K562 (cell line): ENCODE results near the gene NT5DC1. TPM values are rescaled to one million over a fixed set of nuclear protein-coding genes. Genes with fewer than 3 reads are reported as not detected.

Experiments
- CC2D1A ChIP-seq: fragments of 450-650 bp; IDR thresholded peaks from 2 replicates; pipeline ENCODE4 v1.6.1; 2017; ENCODE audit warnings: mild to moderate bottlenecking
- CREM ChIP-seq: IDR thresholded peaks from 2 replicates; pipeline ENCODE4 v1.6.1; 2014; ENCODE audit warnings: antibody characterized with exemption, low read depth
- FOXP1 ChIP-seq: sonication (generic); formaldehyde crosslinking; IDR thresholded peaks from 2 replicates; pipeline ENCODE4 v1.8.0; 2022; ENCODE audit warnings: mild to moderate bottlenecking, missing genetic modification reagents
- GABPB2 ChIP-seq: fragments of 250-450 bp; sonication (Bioruptor Pico); conservative IDR thresholded peaks from 2 replicates; pipeline ENCODE4 v1.5.1; 2021; ENCODE audit warnings: mild to moderate bottlenecking
- HEY1 ChIP-seq: fragments of 250-450 bp; sonication (Bioruptor Pico); IDR thresholded peaks from 2 replicates; pipeline ENCODE4 v1.5.0; 2020; ENCODE audit warnings: mild to moderate bottlenecking, moderate library complexity, borderline replicate concordance
- JUND ChIP-seq, 2 experiments: IDR thresholded peaks; 2 replicates in 1 of 2; 3 replicates in 1 of 2; pipeline ENCODE4 v1.6.1; 2011; ENCODE audit warnings: borderline replicate concordance in 2 of 2, low read depth in 2 of 2, low read length in 2 of 2, improper control_type of control experiment in 1 of 2, missing biosample characterization in 1 of 2, missing genetic modification characterization in 1 of 2, missing genetic modification reagents in 1 of 2
- NFRKB ChIP-seq: fragments of 450-650 bp; IDR thresholded peaks from 2 replicates; pipeline ENCODE4 v1.6.1; 2016; ENCODE audit warnings: low read depth
- POLR2A ChIP-seq: fragments of 450-650 bp; conservative IDR thresholded peaks from 2 replicates; pipeline ENCODE4 v1.6.1; 2016
- PPARD ChIP-seq: fragments of 250-450 bp; sonication (Bioruptor Pico); IDR thresholded peaks from 2 replicates; pipeline ENCODE4 v1.8.0; 2022; ENCODE audit warnings: inconsistent platforms, mild to moderate bottlenecking, moderate library complexity
- RCOR1 ChIP-seq, 2 experiments: IDR thresholded peaks; 2 replicates each; pipeline ENCODE4 v1.6.1; 2012; ENCODE audit warnings: low read depth in 2 of 2, low read length in 2 of 2, borderline replicate concordance in 1 of 2, improper control_type of control experiment in 1 of 2
- SRSF7 ChIP-seq: fragments of 200-400 bp; formaldehyde crosslinking; optimal IDR thresholded peaks from 2 replicates; pipeline ENCODE3; 2017; ENCODE audit warnings: mild to moderate bottlenecking, low read depth, low read length
- ZNF197 ChIP-seq: fragments of 200-800 bp; sonication (Bioruptor generic); IDR thresholded peaks from 2 replicates; pipeline ENCODE4 v1.6.1; 2016; ENCODE audit warnings: low read depth, missing genetic modification characterization, missing compliant biosample characterization
- ZNF274 ChIP-seq: IDR thresholded peaks from 2 replicates; pipeline ENCODE4 v1.6.1; 2011; ENCODE audit warnings: low read depth, mild to moderate bottlenecking, low read length, moderate library complexity, borderline replicate concordance
- polyA plus RNA-seq, 8 experiments: library from polyadenylated mRNA; depleted of rRNA in 4 of 8; stranded (reverse) in 5 of 8; unstranded in 3 of 8; fragments of >200 nt; fragmentation: Nextera tagmentation in 2 of 8; fragmentation: Illumina TruSeq in 1 of 8; extraction: Ambion mirVana in 2 of 8; extraction: Trizol in 1 of 8; gene quantifications; 2 replicates each; pipeline versions ENCODE4 v1.2.1 to v1.2.3, GENCODE V29; 2011 to 2014; ENCODE audit warnings: inconsistent platforms in 1 of 8, missing spikeins in 1 of 8
- total RNA-seq, 7 experiments: library from RNA; depleted of rRNA in 6 of 7; stranded (reverse); fragments of >200 nt in 6 of 7; fragmentation: Illumina TruSeq in 2 of 7; extraction: Trizol in 2 of 7; gene quantifications; 2 replicates each; pipeline versions ENCODE4 v1.2.1 to v1.2.3, GENCODE V29; 2011 to 2021; ENCODE audit warnings: low replicate concordance in 1 of 7
- TF ChIP-seq, protein P1 (sequence below), 2 experiments: IDR thresholded peaks in 1 of 2; conservative IDR thresholded peaks in 1 of 2; 2 replicates each; pipeline ENCODE4 v1.6.1; 2016; ENCODE audit warnings: low read depth in 2 of 2, mild to moderate bottlenecking in 1 of 2, missing compliant biosample characterization in 1 of 2, missing genetic modification characterization in 1 of 2, moderate library complexity in 1 of 2
- TF ChIP-seq, protein P2 (sequence below): conservative IDR thresholded peaks from 2 replicates; pipeline ENCODE4 v1.6.1; 2011; ENCODE audit warnings: low read depth, mild to moderate bottlenecking, low read length; ENCODE audit not compliant: control insufficient read depth
- TF ChIP-seq, protein P3 (sequence below): fragments of 250-450 bp; sonication (Bioruptor Pico); IDR thresholded peaks from 2 replicates; pipeline ENCODE4 v1.4.0; 2020; ENCODE audit warnings: mild to moderate bottlenecking, moderate library complexity
- TF ChIP-seq, protein P4 (sequence below): fragments of 450-650 bp; IDR thresholded peaks from 2 replicates; pipeline ENCODE4 v1.6.1; 2017; ENCODE audit warnings: antibody characterized with exemption, mild to moderate bottlenecking

NT5DC1 gene
- total and polyA plus RNA-seq, 9 of the 15 experiments (the other 6 are each of a cell fraction or from before 2014, with no cell fraction given): 4.9 to 28.5 (median 16.3) TPM

DNA sequence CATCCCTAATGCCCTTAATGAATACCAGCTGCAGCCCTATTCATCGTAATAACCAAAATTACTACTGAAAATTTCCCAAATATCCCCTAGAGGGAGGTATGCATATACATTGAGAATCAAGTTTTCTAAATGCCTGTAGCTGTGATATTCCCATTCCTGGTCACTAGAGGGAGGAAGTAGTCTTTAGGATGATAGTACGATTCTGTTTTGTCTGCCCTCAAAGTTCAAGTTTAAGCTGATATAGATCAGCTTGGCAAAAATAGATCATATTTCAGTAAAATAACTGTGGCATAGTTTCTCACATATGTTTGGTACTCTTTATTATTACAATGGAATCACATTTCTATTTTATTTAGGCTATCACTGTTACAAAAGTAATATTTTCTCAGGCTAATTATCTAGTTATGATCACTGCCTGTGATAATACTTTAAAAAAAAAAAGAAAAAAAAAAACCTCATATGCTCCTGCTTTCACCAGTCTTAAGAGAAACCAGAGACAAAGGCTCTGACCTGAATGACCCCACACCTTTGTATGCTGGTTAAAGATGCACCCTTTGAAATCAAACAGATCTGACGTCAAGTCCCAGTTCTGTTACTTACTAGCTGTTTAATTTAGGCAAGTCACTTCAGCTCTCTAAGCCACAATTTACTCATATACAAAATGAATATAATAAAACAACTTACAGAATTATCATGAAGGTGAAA is 168.1 kb downstream of the NT5DC1 start (continued):
- TF ChIP-seq, protein P1, sequence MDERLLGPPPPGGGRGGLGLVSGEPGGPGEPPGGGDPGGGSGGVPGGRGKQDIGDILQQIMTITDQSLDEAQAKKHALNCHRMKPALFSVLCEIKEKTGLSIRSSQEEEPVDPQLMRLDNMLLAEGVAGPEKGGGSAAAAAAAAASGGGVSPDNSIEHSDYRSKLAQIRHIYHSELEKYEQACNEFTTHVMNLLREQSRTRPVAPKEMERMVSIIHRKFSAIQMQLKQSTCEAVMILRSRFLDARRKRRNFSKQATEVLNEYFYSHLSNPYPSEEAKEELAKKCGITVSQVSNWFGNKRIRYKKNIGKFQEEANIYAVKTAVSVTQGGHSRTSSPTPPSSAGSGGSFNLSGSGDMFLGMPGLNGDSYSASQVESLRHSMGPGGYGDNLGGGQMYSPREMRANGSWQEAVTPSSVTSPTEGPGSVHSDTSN (CRISPR knock-in tag; IDR thresholded peaks at IDR 0.05; ENCODE audit: low read depth): no peak
- TF ChIP-seq, protein P1 (tag; conservative IDR thresholded peaks at IDR 0.05; ENCODE audit: low read depth): no peak
- TF ChIP-seq NFRKB (no peak), CC2D1A (peak; percentile 70), GABPB2 (no peak), PPARD (CRISPR knock-in tag) (no peak), HEY1 (CRISPR knock-in tag) (no peak), JUND (IDR thresholded peaks at IDR 0.05; ENCODE audit: borderline replicate concordance, low read depth, low read length) (peak; percentile 36; the same call in 1 of the 2 replicates), JUND (tag; IDR thresholded peaks at IDR 0.05; ENCODE audit: borderline replicate concordance, low read depth, low read length) (no peak), SRSF7 (no peak), FOXP1 (no peak), ZNF197 (no peak), POLR2A (no peak), CREM (no peak), ZNF274 (no peak), RCOR1 (IDR thresholded peaks at IDR 0.05; ENCODE audit: borderline replicate concordance in 1 of 2, low read depth in 2 of 2, low read length in 2 of 2) (no peak)
- TF ChIP-seq, protein P2, sequence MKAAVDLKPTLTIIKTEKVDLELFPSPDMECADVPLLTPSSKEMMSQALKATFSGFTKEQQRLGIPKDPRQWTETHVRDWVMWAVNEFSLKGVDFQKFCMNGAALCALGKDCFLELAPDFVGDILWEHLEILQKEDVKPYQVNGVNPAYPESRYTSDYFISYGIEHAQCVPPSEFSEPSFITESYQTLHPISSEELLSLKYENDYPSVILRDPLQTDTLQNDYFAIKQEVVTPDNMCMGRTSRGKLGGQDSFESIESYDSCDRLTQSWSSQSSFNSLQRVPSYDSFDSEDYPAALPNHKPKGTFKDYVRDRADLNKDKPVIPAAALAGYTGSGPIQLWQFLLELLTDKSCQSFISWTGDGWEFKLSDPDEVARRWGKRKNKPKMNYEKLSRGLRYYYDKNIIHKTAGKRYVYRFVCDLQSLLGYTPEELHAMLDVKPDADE: no peak
- TF ChIP-seq, protein P3, sequence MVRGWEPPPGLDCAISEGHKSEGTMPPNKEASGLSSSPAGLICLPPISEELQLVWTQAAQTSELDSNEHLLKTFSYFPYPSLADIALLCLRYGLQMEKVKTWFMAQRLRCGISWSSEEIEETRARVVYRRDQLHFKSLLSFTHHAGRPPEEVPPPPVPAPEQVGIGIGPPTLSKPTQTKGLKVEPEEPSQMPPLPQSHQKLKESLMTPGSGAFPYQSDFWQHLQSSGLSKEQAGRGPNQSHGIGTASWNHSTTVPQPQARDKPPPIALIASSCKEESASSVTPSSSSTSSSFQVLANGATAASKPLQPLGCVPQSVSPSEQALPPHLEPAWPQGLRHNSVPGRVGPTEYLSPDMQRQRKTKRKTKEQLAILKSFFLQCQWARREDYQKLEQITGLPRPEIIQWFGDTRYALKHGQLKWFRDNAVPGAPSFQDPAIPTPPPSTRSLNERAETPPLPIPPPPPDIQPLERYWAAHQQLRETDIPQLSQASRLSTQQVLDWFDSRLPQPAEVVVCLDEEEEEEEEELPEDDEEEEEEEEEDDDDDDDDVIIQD (CRISPR knock-in tag): no peak
- TF ChIP-seq, protein P4, sequence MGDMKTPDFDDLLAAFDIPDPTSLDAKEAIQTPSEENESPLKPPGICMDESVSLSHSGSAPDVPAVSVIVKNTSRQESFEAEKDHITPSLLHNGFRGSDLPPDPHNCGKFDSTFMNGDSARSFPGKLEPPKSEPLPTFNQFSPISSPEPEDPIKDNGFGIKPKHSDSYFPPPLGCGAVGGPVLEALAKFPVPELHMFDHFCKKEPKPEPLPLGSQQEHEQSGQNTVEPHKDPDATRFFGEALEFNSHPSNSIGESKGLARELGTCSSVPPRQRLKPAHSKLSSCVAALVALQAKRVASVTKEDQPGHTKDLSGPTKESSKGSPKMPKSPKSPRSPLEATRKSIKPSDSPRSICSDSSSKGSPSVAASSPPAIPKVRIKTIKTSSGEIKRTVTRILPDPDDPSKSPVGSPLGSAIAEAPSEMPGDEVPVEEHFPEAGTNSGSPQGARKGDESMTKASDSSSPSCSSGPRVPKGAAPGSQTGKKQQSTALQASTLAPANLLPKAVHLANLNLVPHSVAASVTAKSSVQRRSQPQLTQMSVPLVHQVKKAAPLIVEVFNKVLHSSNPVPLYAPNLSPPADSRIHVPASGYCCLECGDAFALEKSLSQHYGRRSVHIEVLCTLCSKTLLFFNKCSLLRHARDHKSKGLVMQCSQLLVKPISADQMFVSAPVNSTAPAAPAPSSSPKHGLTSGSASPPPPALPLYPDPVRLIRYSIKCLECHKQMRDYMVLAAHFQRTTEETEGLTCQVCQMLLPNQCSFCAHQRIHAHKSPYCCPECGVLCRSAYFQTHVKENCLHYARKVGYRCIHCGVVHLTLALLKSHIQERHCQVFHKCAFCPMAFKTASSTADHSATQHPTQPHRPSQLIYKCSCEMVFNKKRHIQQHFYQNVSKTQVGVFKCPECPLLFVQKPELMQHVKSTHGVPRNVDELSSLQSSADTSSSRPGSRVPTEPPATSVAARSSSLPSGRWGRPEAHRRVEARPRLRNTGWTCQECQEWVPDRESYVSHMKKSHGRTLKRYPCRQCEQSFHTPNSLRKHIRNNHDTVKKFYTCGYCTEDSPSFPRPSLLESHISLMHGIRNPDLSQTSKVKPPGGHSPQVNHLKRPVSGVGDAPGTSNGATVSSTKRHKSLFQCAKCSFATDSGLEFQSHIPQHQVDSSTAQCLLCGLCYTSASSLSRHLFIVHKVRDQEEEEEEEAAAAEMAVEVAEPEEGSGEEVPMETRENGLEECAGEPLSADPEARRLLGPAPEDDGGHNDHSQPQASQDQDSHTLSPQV: 0 out of 2 replicates have a peak, but pooled peaks have one; percentile 31
